22Rv1 (cell line): ENCODE data around the gene MUL1.

Experiments used
- CTCF ChIP-seq: fragments of 450-650 bp; IDR thresholded peaks from 2 replicates; pipeline ENCODE4 v1.5.1; 2017; ENCODE audit warnings: mild to moderate bottlenecking
- ZFX ChIP-seq: fragments of 450-650 bp; IDR thresholded peaks from 2 replicates; pipeline ENCODE4 v1.6.1; 2017; ENCODE audit warnings: antibody characterized with exemption, borderline replicate concordance

DNA sequence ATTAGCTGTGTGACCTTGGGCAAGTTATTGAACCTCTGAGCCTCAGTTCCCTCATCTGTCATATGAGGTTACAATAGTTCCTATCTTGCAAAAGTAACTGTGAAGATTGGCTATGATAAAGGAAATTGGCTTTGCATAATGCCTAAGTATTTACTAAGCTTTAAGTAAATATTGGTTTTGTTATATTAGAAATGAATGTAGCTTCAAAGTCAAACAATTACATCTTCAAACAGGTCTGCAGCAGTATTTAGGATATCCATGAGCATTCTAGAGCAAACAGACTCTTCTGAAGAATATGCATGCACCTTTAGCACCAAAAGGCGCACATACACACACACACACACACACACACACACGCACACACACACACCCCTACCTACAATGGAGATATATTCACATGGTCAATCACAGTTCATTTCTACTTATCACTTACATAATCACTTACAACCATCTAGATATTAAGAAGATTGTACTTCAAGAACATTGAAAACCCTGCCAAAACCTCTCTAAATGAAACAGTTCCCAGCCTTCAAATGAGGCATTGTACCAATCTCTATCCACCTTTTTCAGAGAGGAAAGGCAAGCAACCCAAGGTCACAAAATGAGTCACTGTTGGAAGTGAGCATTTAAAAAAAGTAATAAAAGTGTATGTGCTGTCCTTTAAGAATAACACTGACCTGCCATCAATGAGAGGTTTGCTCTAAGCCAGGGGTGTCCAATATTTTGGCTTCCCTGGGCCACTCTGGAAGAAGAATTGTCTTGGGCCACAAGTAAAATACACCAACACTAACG, 31.0 kb upstream of the MUL1 start:
- TF ChIP-seq CTCF (no peak), ZFX (no peak)
